ENCODE data around the gene MAT2B. TPM values are rescaled to one million over a fixed set of nuclear protein-coding genes. Genes with fewer than 3 reads are reported as not detected.

The MAT2B gene
- total and polyA plus RNA-seq, 2 of the 13 experiments (the other 11 are each of a cell fraction or from before 2014, with no cell fraction given) = 20.2 to 37.1 TPM

- TF ChIP-seq ZNF609 (CRISPR knock-in tag; IDR thresholded peaks at IDR 0.05; ENCODE audit: borderline replicate concordance) (no peak), MTA3 (CRISPR knock-in tag; IDR thresholded peaks at IDR 0.05) (no peak), JUNB (CRISPR knock-in tag; IDR thresholded peaks at IDR 0.05; ENCODE audit: borderline replicate concordance) (no peak), ZNF775 (CRISPR knock-in tag; IDR thresholded peaks at IDR 0.05; ENCODE audit: borderline replicate concordance) (no peak), TMF1 (CRISPR knock-in tag; IDR thresholded peaks at IDR 0.05; ENCODE audit: low read depth) (no peak), ZNF124 (CRISPR knock-in tag; IDR thresholded peaks at IDR 0.05) (no peak), AKAP8 (CRISPR knock-in tag; IDR thresholded peaks at IDR 0.05) (no peak), ZNF704 (CRISPR knock-in tag; IDR thresholded peaks at IDR 0.05; ENCODE audit: borderline replicate concordance) (no peak), THYN1 (CRISPR knock-in tag; IDR thresholded peaks at IDR 0.05; ENCODE audit: borderline replicate concordance, low read depth) (no peak), ZNF512B (CRISPR knock-in tag; IDR thresholded peaks at IDR 0.05; ENCODE audit: borderline replicate concordance) (no peak), PREB (CRISPR knock-in tag; IDR thresholded peaks at IDR 0.05) (no peak), SIX1 (CRISPR knock-in tag; IDR thresholded peaks at IDR 0.05; ENCODE audit: borderline replicate concordance) (no peak)
Measured at GRCh38 chr5:163498886-163499285, 6.5 kb upstream of the MAT2B start (continued).
